T-helper 17 cell (primary cell): ENCODE data around the gene CCDC57. TPM values are rescaled to one million over a fixed set of nuclear protein-coding genes. Genes with fewer than 3 reads are reported as not detected.

ENCODE experiments used
- ATAC-seq: fragments of 150-1000 bp; cut with Tn5 transposase; 2 replicates; pipeline ENCODE4 v1.10.0; 2021; ENCODE audit warnings: mild to moderate bottlenecking, moderate library complexity
- DNase-seq, 3 donors: peaks; one replicate each; pipeline versions ENCODE4 v3.0.0 to v3.0.0-alpha.2; 2020 to 2021
- H3K9me3 ChIP-seq: one replicate; pipeline ENCODE4 v1.7.0; 2013; ENCODE audit warnings: low read length, mild to moderate bottlenecking; ENCODE audit not compliant: control insufficient read depth, poor library complexity, severe bottlenecking
- H3K27ac Mint-ChIP-seq: one replicate; pipeline ENCODE4 v1.8.0; 2022; ENCODE audit warnings: mild to moderate bottlenecking, moderate library complexity, mixed read lengths
- H3K27me3 Mint-ChIP-seq: one replicate; pipeline ENCODE4 v1.8.0; 2022; ENCODE audit warnings: mixed read lengths
- H3K36me3 Mint-ChIP-seq: one replicate; pipeline ENCODE4 v1.8.0; 2022; ENCODE audit warnings: low read depth, mixed read lengths
- H3K4me1 Mint-ChIP-seq: one replicate; pipeline ENCODE4 v1.8.0; 2022; ENCODE audit warnings: mild to moderate bottlenecking, mixed read lengths
- H3K4me3 Mint-ChIP-seq: one replicate; pipeline ENCODE4 v1.8.0; 2022; ENCODE audit warnings: mild to moderate bottlenecking, moderate library complexity, mixed read lengths
- total RNA-seq, 4 donors: library from RNA in 2 of 4; stranded (reverse) in 2 of 4; gene quantifications; one replicate each; pipeline ENCODE4 v1.2.3 and lab custom pipeline; 2022 to 2026

Gene CCDC57
- total RNA-seq, 2 donors from 2014 or later = 79.1 to 89.0 TPM

GRCh38 chr17:82101767-82102679 is 110.6 kb downstream of the CCDC57 start:
- H3K9me3 ChIP-seq = no peaks in the 10 kb centered on the region
- H3K4me1 Mint-ChIP-seq = peaks cover 17% of the 10 kb centered on the region
- H3K27ac Mint-ChIP-seq = peak overlapping the region; percentile 24
- H3K36me3 Mint-ChIP-seq = no peaks in the 10 kb centered on the region
- no peaks in the 10 kb centered on the region for H3K27me3 Mint-ChIP-seq
- ATAC-seq = no peak
- DNase-seq = no peak
- H3K4me3 Mint-ChIP-seq = no peak overlapping the region

- ATAC-seq (no peak), DNase-seq (no peak)
- H3K4me3 Mint-ChIP-seq = no peak overlapping the region
- H3K9me3 ChIP-seq = no peaks in the 10 kb centered on the region
- no peaks in the 10 kb centered on the region for H3K36me3 Mint-ChIP-seq
- H3K27me3 Mint-ChIP-seq = no peaks in the 10 kb centered on the region
- H3K27ac Mint-ChIP-seq = no peak overlapping the region
- H3K4me1 Mint-ChIP-seq = peaks cover 18% of the 10 kb centered on the region
Observed at GRCh38 chr17:82101301-82101715, 111.3 kb downstream of the CCDC57 start.

GRCh38 chr17:82100502-82101298 is 111.9 kb downstream of the CCDC57 start:
- Mint-ChIP-seq H3K27ac (no peak overlapping the region), H3K4me1 (peaks cover 13% of the 10 kb centered on the region), H3K4me3 (peak overlapping the region; percentile 83), H3K27me3 (no peaks in the 10 kb centered on the region), H3K36me3 (no peaks in the 10 kb centered on the region)
- DNase-seq (no peak), ATAC-seq (no peak)
- H3K9me3 ChIP-seq = no peaks in the 10 kb centered on the region

- H3K4me3 Mint-ChIP-seq = peak overlapping the region; percentile 83
- H3K27ac Mint-ChIP-seq = peak overlapping the region; percentile 79
- peaks cover 8% of the 10 kb centered on the region for H3K4me1 Mint-ChIP-seq
- no peaks in the 10 kb centered on the region for H3K9me3 ChIP-seq
- H3K27me3 Mint-ChIP-seq = no peaks in the 10 kb centered on the region
- H3K36me3 Mint-ChIP-seq = no peaks in the 10 kb centered on the region
- no peak for DNase-seq
- ATAC-seq = no peak
Observed at GRCh38 chr17:82098939-82099763, 113.5 kb downstream of the CCDC57 start.

GRCh38 chr17:82098169-82098938 is 114.3 kb downstream of the CCDC57 start, which contains the start of gene FASN:
FASN (minus strand) TSS chr17:82098236; CDS start chr17:82096445, 1,791 bp downstream.
- H3K9me3 ChIP-seq = no peaks in the 10 kb centered on the region
- peaks cover 9% of the 10 kb centered on the region for H3K4me1 Mint-ChIP-seq
- peak within 1 kb of the TSS; percentile 79 for H3K27ac Mint-ChIP-seq
- peak within 1 kb of the TSS; percentile 82 for H3K4me3 Mint-ChIP-seq
- ATAC-seq (peak; percentile 85), DNase-seq (peak; percentile 85 to 92 (median 89))
- no peaks in the 10 kb centered on the region for H3K27me3 Mint-ChIP-seq
- no peaks in the 10 kb centered on the region for H3K36me3 Mint-ChIP-seq

- Mint-ChIP-seq H3K27me3 (no peaks in the 10 kb centered on the region), H3K36me3 (no peaks in the 10 kb centered on the region), H3K4me3 (peak overlapping the region; percentile 81), H3K4me1 (peaks cover 8% of the 10 kb centered on the region), H3K27ac (no peak overlapping the region)
- no peak for ATAC-seq
- H3K9me3 ChIP-seq = no peaks in the 10 kb centered on the region
- no peak for DNase-seq
Observed at GRCh38 chr17:82097919-82098168, 114.8 kb downstream of the CCDC57 start.

- no peak for ATAC-seq
Observed at GRCh38 chr17:82097184-82097918, 115.3 kb downstream of the CCDC57 start.

GRCh38 chr17:82096709-82097183 is 115.9 kb downstream of the CCDC57 start:
- ATAC-seq (no peak), DNase-seq (no peak)
- Mint-ChIP-seq H3K27ac (no peak overlapping the region), H3K27me3 (no peaks in the 10 kb centered on the region), H3K4me1 (peaks cover 8% of the 10 kb centered on the region), H3K36me3 (no peaks in the 10 kb centered on the region), H3K4me3 (peak overlapping the region; percentile 82)
- no peaks in the 10 kb centered on the region for H3K9me3 ChIP-seq

More at GRCh38 chr17:82097184-82097918, 115.3 kb downstream of the CCDC57 start:
- H3K9me3 ChIP-seq = no peaks in the 10 kb centered on the region
- Mint-ChIP-seq H3K4me3 (peak overlapping the region; percentile 82), H3K27ac (no peak overlapping the region), H3K4me1 (peaks cover 8% of the 10 kb centered on the region), H3K36me3 (no peaks in the 10 kb centered on the region), H3K27me3 (no peaks in the 10 kb centered on the region)
- DNase-seq = no peak

- H3K27ac Mint-ChIP-seq = no peak overlapping the region
- H3K9me3 ChIP-seq = no peaks in the 10 kb centered on the region
- no peaks in the 10 kb centered on the region for H3K27me3 Mint-ChIP-seq
- peak overlapping the region; percentile 82 for H3K4me3 Mint-ChIP-seq
- H3K36me3 Mint-ChIP-seq = no peaks in the 10 kb centered on the region
- DNase-seq (no peak), ATAC-seq (no peak)
- H3K4me1 Mint-ChIP-seq = peaks cover 8% of the 10 kb centered on the region
Observed at GRCh38 chr17:82095777-82096708, 116.6 kb downstream of the CCDC57 start.

- Mint-ChIP-seq H3K36me3 (no peaks in the 10 kb centered on the region), H3K4me1 (peaks cover 8% of the 10 kb centered on the region), H3K27me3 (no peaks in the 10 kb centered on the region), H3K27ac (no peak overlapping the region), H3K4me3 (no peak overlapping the region)
- DNase-seq = no peak
- ATAC-seq = no peak
- H3K9me3 ChIP-seq = no peaks in the 10 kb centered on the region
Observed at GRCh38 chr17:82094931-82095776, 117.5 kb downstream of the CCDC57 start.
